AG09319 (cell line): ENCODE data around the gene SV2B.

Experiments used
- DNase-seq: peaks from one replicate; pipeline ENCODE4 v3.0.0-alpha.2; 2010; ENCODE audit warnings: low read depth; ENCODE audit errors: extremely low read depth
- TF ChIP-seq, protein P1 (sequence below): IDR thresholded peaks from 2 replicates; pipeline ENCODE4 v1.5.1; 2011; ENCODE audit warnings: low read depth, mild to moderate bottlenecking, inconsistent platforms, low read length, moderate library complexity

Gene SV2B

DNA sequence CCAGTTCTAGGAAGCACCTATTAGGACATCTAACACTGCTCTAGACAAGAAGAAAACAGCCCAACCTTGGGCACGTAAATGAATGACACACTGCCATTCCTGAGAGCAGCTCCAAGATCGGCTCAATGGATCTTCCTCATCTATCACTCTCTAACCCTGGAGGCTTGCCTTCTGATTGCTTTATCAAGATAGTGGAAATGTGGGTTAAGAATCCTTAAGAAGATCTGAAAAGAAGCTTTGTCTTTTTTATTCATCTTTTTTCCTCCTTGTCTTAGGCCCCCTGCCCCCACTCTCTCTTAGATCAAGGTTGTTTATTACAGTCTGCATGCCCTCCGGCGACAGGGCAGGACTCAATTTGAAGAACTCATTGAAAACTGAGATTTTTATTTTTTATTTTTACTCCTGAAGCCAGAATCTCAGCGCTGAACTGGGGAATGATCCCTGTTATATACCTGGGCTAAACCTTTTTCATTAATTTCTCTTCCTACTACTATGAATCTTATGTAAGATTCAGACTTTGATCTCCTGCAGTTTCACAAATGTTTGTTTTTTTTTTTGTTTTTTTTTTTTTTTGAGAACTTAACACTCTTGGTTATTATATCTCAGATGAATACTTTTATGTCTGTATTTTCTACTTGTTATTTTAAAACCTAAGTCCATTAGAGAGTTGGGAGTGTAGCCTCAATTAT lies 219.5 kb downstream of the SV2B start:
- TF ChIP-seq, protein P1, sequence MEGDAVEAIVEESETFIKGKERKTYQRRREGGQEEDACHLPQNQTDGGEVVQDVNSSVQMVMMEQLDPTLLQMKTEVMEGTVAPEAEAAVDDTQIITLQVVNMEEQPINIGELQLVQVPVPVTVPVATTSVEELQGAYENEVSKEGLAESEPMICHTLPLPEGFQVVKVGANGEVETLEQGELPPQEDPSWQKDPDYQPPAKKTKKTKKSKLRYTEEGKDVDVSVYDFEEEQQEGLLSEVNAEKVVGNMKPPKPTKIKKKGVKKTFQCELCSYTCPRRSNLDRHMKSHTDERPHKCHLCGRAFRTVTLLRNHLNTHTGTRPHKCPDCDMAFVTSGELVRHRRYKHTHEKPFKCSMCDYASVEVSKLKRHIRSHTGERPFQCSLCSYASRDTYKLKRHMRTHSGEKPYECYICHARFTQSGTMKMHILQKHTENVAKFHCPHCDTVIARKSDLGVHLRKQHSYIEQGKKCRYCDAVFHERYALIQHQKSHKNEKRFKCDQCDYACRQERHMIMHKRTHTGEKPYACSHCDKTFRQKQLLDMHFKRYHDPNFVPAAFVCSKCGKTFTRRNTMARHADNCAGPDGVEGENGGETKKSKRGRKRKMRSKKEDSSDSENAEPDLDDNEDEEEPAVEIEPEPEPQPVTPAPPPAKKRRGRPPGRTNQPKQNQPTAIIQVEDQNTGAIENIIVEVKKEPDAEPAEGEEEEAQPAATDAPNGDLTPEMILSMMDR = no peak
- no peak for DNase-seq

DNA sequence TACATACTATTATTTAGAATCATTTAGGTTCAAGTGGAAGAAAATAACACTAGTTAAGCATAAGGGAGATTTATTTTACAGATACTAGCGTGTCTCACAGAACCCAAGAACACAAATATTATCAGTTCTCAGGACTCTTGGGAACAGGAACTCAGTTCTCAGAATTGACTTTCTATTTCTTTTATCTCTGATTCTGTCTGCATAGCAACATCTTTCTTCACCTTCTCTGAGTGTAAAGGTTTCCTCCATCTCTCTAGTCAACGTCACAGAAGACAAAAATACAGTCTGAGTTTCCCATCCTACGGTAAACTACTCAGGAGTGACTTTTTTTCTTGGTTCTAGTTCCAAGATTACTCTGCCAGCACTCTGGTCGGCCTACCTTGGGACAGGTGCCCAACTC lies 220.0 kb downstream of the SV2B start:
- no peak for DNase-seq
- TF ChIP-seq, protein P1 = no peak

DNA sequence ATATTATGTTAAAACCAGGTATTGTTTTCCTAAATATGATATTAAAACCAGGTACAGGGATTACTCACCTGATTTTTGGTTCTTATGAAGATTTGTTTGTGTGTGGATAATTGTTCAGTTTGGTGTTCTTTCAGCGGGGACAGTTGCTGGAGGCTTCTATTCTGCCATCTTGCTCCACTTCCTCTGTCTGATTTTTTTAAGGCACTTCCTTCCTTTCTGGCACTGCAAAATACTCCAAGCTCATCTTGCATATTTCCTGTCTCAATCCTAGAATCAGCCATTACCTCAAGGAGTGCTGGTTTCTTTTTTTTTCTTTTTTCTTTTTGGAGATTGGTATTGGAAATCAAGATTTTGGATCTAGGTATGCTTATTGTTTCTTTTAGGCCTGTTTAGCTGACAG lies 229.9 kb downstream of the SV2B start:
- no peak for DNase-seq
- TF ChIP-seq, protein P1 = no peak

DNA sequence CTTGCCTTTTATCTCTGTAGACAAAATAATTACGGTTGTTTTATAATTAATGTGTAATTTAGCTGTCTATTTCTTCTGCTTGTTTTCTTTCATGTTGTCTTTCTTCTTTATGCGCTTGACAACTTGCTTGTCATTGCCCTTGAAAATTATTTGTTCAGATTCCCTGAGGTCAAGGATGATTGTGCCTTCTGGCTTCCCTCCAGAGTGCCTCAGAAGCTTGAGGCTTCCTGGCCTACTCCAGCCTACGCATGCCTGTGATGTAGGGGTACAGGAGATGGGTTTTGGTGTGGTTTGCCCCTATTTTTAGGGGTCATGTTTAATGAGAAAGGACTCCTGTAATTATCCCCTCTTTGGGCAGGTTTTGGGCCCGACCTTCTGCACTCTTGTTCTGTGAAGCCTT lies 231.5 kb downstream of the SV2B start:
- no peak for DNase-seq
- TF ChIP-seq, protein P1 = no peak

DNA sequence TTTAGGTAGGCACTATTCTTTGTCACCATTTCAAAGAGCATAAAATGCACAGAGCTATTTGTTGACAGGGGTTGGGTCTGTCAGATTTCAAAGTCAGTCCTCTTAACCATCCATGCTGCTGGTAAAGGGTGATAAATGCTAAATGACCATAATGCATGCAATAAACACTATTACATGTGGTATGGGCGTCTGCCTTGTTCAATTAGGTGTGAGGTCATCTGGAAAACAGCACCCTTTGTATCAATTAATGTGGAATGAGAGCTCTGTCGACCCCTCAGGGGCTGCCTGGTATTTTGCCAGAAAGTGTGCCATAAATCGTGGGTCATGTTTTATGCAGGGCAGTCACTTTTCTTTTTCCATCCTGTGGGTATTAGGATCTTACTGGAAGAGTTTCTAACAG lies 235.6 kb downstream of the SV2B start:
- DNase-seq = no peak
- TF ChIP-seq, protein P1 = no peak

DNA sequence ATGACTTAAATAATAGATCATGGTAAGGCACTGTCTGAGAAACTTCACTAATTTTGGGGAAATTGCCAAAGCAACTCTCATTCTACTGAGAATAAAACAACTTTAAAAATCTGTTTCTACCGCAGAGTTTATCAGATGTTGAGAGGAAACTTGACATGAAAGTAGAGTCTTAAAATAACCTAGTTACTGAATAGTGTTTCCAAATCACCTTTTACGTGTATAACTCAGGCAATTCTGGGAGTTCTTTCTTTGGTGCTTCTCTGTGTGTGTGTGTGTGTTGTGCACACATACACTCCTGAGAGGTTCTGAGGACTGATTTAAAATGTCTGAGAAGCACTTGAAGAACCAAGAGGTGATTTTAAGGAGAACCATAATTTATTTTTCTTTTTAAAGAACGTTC lies 236.6 kb downstream of the SV2B start:
- no peak for DNase-seq
- TF ChIP-seq, protein P1 = no peak

DNA sequence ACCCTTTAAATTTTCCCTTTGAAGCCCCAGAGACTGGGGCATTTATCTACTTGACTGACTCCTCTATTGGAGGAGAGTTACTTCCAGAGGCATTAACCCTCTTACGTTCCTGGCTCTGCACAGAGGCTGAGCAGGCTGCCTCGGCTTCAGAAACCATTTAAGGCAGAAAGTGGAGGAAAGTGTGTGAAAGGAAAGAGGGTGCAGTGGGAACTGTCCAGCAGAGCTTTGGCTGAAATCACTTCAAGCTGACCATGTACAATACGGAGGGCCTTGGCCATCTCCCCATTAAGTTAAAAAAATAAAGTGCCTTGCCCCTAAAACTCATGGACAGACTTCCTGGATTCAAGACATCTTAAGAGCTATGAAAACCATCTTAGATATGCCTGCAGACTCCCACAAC lies 238.7 kb downstream of the SV2B start:
- TF ChIP-seq, protein P1 = no peak
- DNase-seq = no peak
